Psoas muscle (tissue), 8 donors: ENCODE results near the gene LRRC4C. TPM values are rescaled to one million over a fixed set of nuclear protein-coding genes. Genes with fewer than 3 reads are reported as not detected.

ENCODE experiments used
- ATAC-seq, 4 donors: fragments of 200-7000 bp; cut with Tn5 transposase; one replicate each; pipeline ENCODE4 v1.9.1; 2020; ENCODE audit warnings: moderate library complexity in 3 of 4, mild to moderate bottlenecking in 2 of 4
- DNase-seq, 2 donors: peaks; one replicate each; pipeline ENCODE4 v3.0.0-alpha.2; 2020
- H3K27ac ChIP-seq: fragments of 200-600 bp; one replicate; pipeline ENCODE4 v1.8.0; 2022
- H3K27me3 ChIP-seq, 3 donors: fragments of 200-600 bp in 1 of 3; one replicate each; pipeline versions ENCODE4 v1.6.1 to v1.8.0; 2013 to 2022; ENCODE audit warnings: low read length in 2 of 3, mild to moderate bottlenecking in 2 of 3, moderate library complexity in 1 of 3; ENCODE audit not compliant: insufficient read depth in 3 of 3
- H3K36me3 ChIP-seq, 2 donors: fragments of 200-600 bp in 1 of 2; one replicate each; pipeline versions ENCODE4 v1.6.1 to v1.8.0; 2013 to 2022; ENCODE audit warnings: low read depth in 1 of 2, mild to moderate bottlenecking in 1 of 2, moderate library complexity in 1 of 2; ENCODE audit not compliant: insufficient read depth in 1 of 2
- H3K4me1 ChIP-seq: fragments of 200-600 bp; one replicate; pipeline ENCODE4 v1.8.0; 2022
- H3K4me3 ChIP-seq: fragments of 200-600 bp; one replicate; pipeline ENCODE4 v1.8.0; 2022; ENCODE audit warnings: mild to moderate bottlenecking
- H3K9me3 ChIP-seq: fragments of 200-600 bp; one replicate; pipeline ENCODE4 v1.8.0; 2022
- CTCF ChIP-seq: fragments of 200-600 bp; IDR thresholded peaks from one replicate; pipeline ENCODE4 v1.8.0; 2022; ENCODE audit warnings: antibody characterized with exemption
- WGBS, 3 donors: extraction: QIAGEN DNeasy Blood & Tissue Kit; methylation state at CpG; one replicate each; pipeline versions ENCODE4 v1.1.6 to v1.1.7; 2013; 5-methylcytosine and 5-hydroxymethylcytosine counted together
- intact Hi-C, 2 donors: fragments of 100-400 bp; cut with DNase I; formaldehyde crosslinking; loops; one replicate each; pipeline versions ENCODE4 v1.11.0 to v1.14.2; 2022
- polyA plus RNA-seq, 3 donors: library from polyadenylated mRNA; stranded (reverse); fragments of 200-250 nt; gene quantifications; one replicate each; pipeline ENCODE4 v1.2.3, GENCODE V29; 2013
- total RNA-seq, 4 donors: library from RNA; stranded (reverse); fragmentation: NEBNext Ultra II Directional in 2 of 4; extraction: Animal tissue kit (Norgen Biotek cat#: 25700) in 2 of 4; gene quantifications; one replicate each; pipeline versions ENCODE4 v1.2.1 to v1.2.4, GENCODE V29; 2021 to 2023
- donor health status: healthy with polysubstance abuse.
- donor health status: DM: no; HTN: no; CAD: no; lungs with moderate emphysema.
- donor health status: Bipolar disorder and iron deficiency.
- donor health status: healthy.
- donor health status: DM: yes; HTN: yes; CAD: no.
- donor health status: DM: no; HTN: no; CAD: no.
- donor health status: DM: no; HTN: no; CAD: no.
- donor health status: DM: yes; HTN: yes; CAD: no.

The LRRC4C gene
- total and polyA plus RNA-seq, 7 donors, result 0.04 to 0.34 (median 0.12) TPM; not detected in 1

- TF ChIP-seq CTCF, result no peak
- DNase-seq (no peak), ATAC-seq (no peak)
- H3K4me3 ChIP-seq, result no peak overlapping the region
- no peak overlapping the region for H3K27ac ChIP-seq
- intact Hi-C loops, result no loop called here
- H3K9me3 ChIP-seq, result no peaks in the 10 kb centered on the region
- no peaks in the 10 kb centered on the region for H3K36me3 ChIP-seq
- 79 to 83% (median 80%) methylated on average over 7 of the region's 7 CpGs for WGBS, 3 donors
- H3K4me1 ChIP-seq, result no peaks in the 10 kb centered on the region
- H3K27me3 ChIP-seq, result no peaks in the 10 kb centered on the region
Measured at GRCh38 chr11:40825201-40825834, 634.1 kb downstream of the LRRC4C start.

- H3K27me3 ChIP-seq, result no peaks in the 10 kb centered on the region
- TF ChIP-seq CTCF, result no peak
- intact Hi-C loops, result no loop called here
- ATAC-seq (no peak), DNase-seq (no peak)
- no peak overlapping the region for H3K4me3 ChIP-seq
- no peak overlapping the region for H3K27ac ChIP-seq
- peaks cover 7% of the 10 kb centered on the region for H3K9me3 ChIP-seq
- no peaks in the 10 kb centered on the region for H3K4me1 ChIP-seq
- H3K36me3 ChIP-seq, result no peaks in the 10 kb centered on the region
- 56 to 77% (median 58%) methylated on average over 1 of the region's 1 CpG for WGBS, 3 donors
Measured at GRCh38 chr11:40819230-40819629, 640.2 kb downstream of the LRRC4C start.

- Histone ChIP-seq H3K36me3 (no peaks in the 10 kb centered on the region), H3K4me3 (no peak overlapping the region), H3K9me3 (peaks cover 7% of the 10 kb centered on the region), H3K4me1 (no peaks in the 10 kb centered on the region), H3K27me3 (no peaks in the 10 kb centered on the region), H3K27ac (no peak overlapping the region)
- intact Hi-C loops, result no loop called here
- TF ChIP-seq CTCF, result no peak
- WGBS, 3 donors, result 84 to 86% (median 85%) methylated on average over 2 of the region's 2 CpGs
- ATAC-seq (no peak), DNase-seq (no peak)
Measured at GRCh38 chr11:40816976-40817375, 642.5 kb downstream of the LRRC4C start.

- ATAC-seq (no peak), DNase-seq (no peak)
- no peak overlapping the region for H3K27ac ChIP-seq
- H3K4me1 ChIP-seq, result no peaks in the 10 kb centered on the region
- 69 to 79% (median 77%) methylated on average over 1 of the region's 1 CpG for WGBS, 3 donors
- no peaks in the 10 kb centered on the region for H3K27me3 ChIP-seq
- H3K36me3 ChIP-seq, result no peaks in the 10 kb centered on the region
- H3K9me3 ChIP-seq, result no peaks in the 10 kb centered on the region
- no peak for TF ChIP-seq CTCF
- intact Hi-C loops, result no loop called here
- H3K4me3 ChIP-seq, result no peak overlapping the region
Measured at GRCh38 chr11:40797981-40798380, 661.5 kb downstream of the LRRC4C start.

DNA sequence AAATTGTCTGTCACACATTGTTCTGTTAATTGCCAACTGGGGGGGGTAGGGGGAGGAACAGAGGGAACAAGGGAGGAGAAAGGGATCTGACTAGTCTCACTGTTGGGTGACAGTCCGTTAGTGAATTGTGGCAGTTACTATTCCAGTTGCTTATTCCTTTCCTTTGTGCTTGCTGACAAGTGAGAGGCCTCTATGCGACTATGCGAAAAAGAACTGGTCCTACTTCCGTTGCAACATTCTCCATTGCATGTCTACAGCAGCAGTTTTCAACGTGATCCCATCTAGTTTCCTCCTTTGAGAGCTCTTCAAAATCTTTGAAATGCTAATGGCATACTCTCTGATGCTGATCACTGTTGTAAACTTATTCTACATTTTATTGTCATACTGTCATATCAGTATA is 672.2 kb downstream of the LRRC4C start:
- no peaks in the 10 kb centered on the region for H3K9me3 ChIP-seq
- no peaks in the 10 kb centered on the region for H3K36me3 ChIP-seq
- ATAC-seq (no peak), DNase-seq (no peak)
- H3K4me1 ChIP-seq, result no peaks in the 10 kb centered on the region
- TF ChIP-seq CTCF, result no peak
- 34 to 48% (median 39%) methylated on average over 5 of the region's 5 CpGs for WGBS, 3 donors
- H3K4me3 ChIP-seq, result no peak overlapping the region
- no peaks in the 10 kb centered on the region for H3K27me3 ChIP-seq
- H3K27ac ChIP-seq, result no peak overlapping the region
- intact Hi-C loops, result no loop called here
